GM20000 (cell line): ENCODE results near the gene CCNH.

Experiments used
- DNase-seq: peaks from one replicate; pipeline ENCODE4 v3.0.0; 2012; ENCODE audit warnings: low spot score
- TF ChIP-seq, protein P1 (sequence below): IDR thresholded peaks from 2 replicates; pipeline ENCODE4 v1.5.1; 2012; ENCODE audit warnings: mild to moderate bottlenecking, control low read depth; ENCODE audit errors: extremely low read depth, missing control alignments

The CCNH gene

DNA sequence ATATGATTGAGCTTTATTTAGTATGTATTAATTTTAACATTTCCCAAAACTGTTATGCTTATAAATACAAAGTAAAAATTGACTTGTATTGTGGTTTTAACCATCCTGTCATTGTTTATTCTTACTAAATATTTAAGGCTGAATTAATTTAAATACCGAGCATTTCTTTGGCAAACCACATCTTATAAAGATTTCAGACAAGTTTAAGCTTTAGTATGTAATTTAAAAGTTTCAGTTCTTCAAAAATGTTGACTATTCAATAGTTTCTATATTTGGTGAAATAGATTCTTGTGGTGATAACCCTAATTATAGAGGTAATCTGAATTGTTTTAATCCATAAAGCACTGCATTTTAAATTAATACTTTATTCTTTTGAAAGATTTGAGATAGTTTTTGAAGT is 65.5 kb downstream of the CCNH start:
- DNase-seq: no peak
- TF ChIP-seq, protein P1, sequence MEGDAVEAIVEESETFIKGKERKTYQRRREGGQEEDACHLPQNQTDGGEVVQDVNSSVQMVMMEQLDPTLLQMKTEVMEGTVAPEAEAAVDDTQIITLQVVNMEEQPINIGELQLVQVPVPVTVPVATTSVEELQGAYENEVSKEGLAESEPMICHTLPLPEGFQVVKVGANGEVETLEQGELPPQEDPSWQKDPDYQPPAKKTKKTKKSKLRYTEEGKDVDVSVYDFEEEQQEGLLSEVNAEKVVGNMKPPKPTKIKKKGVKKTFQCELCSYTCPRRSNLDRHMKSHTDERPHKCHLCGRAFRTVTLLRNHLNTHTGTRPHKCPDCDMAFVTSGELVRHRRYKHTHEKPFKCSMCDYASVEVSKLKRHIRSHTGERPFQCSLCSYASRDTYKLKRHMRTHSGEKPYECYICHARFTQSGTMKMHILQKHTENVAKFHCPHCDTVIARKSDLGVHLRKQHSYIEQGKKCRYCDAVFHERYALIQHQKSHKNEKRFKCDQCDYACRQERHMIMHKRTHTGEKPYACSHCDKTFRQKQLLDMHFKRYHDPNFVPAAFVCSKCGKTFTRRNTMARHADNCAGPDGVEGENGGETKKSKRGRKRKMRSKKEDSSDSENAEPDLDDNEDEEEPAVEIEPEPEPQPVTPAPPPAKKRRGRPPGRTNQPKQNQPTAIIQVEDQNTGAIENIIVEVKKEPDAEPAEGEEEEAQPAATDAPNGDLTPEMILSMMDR: no peak
